Activated CD4-positive, alpha-beta T cell treated with anti-CD3 and anti-CD28 coated beads for 1 hour (primary cell): ENCODE measurements around the gene LRRC74B.
"Not testable (repeated sequence)": the region's sequence is repeated elsewhere in the genome, so short reads cannot be mapped to it uniquely, and the experiment has no call there.

Experiments
- DNase-seq: peaks from one replicate; pipeline ENCODE4 v3.0.0-alpha.2; 2020

LRRC74B gene

DNA sequence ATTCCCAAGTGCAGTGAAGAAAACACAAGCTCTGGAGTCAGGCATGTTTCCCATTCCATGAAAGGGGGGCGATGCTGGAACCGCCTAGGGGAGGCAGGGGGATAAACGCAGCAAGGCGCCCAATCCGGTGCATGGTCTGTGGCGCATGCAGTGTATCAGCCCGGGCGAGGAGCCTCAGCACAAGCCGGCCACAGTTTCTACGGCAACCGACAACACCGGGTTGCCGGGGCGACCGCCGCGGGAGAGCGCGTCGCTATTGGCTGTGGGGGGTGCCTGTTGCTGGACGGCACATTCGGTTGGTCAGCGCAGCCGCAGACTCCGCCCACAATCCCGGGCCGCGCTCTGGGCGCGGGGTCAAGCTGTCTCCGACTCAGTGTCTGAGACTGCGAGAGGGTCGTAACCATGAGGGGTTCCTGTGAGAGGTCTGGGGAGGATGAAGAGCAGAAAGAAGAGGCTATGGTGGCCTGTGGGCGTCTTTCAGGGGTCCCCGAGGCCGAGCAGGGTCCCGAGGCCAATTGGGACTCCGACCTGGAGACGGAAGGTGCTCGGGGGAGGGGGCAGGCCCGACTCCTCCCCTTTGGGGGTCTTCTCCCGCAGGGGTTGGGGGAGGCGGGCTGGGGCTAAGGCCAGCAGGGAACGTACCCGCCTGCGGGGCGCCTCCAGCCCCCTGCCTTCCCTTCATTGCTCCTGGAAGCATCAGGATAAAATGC lies at the start of gene LRRC74B:
Gene LRRC74B, plus strand, starts transcription at position 362 of the 710 bp plus-strand sequence. Its CDS starts 41 bp downstream, at position 403.
- peak; percentile 50 for DNase-seq

- no peak for DNase-seq
These were observed 49.7 kb upstream of the LRRC74B start for GRCh38 chr22:20996031-20996410.

DNA sequence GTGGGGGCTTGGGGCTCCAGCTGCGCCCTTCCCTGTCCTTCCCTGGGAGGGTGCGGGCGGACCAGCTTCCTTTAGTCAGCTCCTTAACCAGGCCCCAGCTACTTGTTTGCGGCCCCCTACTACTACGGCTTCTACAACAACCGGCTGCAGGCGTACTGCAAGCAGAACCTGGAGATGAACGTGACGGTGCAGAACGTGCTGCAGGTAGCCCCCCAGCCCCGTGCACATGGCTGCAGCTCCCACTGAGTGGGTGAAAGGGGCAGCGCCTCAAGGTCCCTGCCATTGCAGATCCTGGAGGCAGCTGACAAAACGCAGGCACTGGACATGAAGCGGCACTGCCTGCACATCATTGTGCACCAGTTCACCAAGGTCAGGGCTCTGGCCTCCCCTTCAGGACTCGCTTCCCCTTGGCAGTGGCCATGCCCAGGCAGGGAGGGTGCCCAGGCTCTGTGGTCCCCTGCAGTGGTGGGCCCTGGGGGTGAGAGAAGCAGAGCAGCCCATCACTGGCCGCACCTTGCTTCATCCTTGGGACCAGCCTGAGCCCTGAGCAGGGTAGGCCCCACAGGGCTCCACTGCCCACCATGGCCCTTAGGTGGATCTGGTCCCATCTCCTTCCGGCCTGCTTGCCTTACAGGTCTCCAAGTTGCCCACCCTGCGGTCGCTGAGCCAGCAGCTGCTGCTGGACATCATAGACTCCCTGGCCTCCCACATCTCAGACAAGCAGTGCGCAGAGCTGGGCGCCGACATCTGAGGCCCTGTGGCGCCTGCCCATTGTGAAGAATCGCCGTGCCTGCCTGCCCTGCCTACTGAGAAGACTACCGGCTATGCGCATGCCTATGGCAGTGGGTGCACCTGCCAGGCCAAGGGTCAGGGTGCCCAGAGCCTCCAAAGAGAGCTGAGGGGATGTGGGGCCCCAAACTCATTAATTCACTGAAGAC lies 48.9 kb upstream of the LRRC74B start:
- no peak for DNase-seq

DNA sequence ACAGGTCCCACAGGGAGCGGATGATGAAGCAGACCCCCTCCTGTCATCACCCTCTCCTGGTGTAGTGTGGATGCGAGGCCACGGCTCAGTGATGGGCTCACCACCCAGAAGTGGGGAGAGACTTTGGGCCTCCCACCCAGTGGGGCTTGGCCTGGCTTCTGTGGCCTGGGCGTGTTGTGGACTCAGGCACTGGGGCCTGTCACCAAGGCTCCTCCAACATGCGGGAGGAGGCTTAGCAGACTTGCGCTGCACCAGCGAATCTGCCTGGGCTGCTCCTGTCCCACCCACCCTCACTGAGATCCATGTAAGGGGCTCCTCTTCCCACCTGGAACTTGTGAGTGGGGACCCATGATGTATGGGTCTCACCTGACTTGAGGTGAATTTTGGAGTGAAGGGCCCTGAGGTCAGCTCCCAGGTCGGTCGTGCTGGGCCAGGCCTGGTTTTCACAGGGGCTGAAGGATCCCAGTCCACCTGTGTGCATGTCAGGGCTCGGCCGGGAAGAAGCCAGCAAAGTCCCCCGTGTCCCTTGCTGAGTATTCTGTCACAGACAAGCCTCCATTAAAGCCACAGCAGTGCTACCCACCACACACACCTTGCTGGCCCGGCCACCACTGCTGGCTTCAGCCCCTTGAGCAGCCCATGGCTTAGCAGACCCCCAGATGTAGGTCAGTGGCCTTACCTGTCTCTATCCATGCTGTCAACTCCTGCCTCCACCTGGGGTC lies 48.0 kb upstream of the LRRC74B start:
- no peak for DNase-seq

DNA sequence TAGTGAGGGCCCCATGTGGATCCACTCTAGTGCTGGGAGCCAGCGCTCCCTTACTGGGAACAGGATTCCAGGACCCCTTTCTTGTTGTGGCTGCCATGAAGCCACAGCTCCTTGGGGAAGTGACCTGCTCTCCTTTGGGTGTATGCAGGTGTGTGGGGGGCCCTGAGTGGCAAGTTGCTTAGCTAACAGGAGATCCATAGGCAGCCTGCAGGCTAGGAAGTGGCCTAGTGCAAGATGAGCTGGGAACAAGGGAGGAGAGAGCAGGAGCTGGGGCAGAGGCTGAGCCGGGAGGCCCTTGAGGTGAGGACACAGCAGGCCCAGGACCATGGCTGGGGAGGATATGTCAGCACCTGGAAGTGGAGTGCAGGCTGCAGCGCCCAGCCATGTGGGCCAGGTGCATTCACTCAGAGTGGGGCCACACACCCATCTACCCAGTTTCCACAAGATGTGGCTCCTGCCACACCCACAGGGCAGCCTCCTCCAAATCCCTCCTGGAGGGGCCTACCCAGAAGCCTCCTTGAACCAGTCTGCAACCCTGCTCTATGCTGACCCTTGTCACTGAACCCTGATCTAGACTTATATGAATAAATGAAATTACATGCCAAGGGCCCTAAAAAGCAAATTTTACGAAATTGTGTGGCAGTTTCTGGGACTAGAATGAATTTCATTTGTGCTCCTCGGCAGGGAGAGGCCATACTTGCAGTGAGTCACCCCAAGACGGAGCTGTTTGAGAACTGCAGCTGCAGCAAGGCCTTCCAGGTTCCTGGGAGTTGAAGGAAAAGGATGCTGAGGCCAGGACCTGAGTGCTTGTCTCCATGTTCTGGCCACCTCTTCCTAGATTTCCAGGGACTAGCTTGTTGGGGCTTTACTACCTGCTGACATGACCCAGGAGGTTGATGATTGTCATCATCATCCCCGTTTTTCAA lies 47.1 kb upstream of the LRRC74B start:
- DNase-seq = no peak

GRCh38 chr22:20999350-21000206 lies 46.2 kb upstream of the LRRC74B start:
- DNase-seq = no peak

GRCh38 chr22:21000207-21000986 lies 45.3 kb upstream of the LRRC74B start:
- DNase-seq = no peak

GRCh38 chr22:21000987-21001600 lies 44.7 kb upstream of the LRRC74B start:
- no peak for DNase-seq

GRCh38 chr22:21001601-21002325 lies 44.0 kb upstream of the LRRC74B start, which contains the start of gene THAP7:
Gene THAP7 (minus strand): TSS chr22:21002118. CDS start chr22:21001911, 207 bp downstream.
- peak; percentile 96 for DNase-seq

GRCh38 chr22:21003782-21004181 lies 42.0 kb upstream of the LRRC74B start:
- no peak for DNase-seq

- not testable (repeated sequence) for DNase-seq
These were observed 36.5 kb upstream of the LRRC74B start for GRCh38 chr22:21009208-21009607.

DNA sequence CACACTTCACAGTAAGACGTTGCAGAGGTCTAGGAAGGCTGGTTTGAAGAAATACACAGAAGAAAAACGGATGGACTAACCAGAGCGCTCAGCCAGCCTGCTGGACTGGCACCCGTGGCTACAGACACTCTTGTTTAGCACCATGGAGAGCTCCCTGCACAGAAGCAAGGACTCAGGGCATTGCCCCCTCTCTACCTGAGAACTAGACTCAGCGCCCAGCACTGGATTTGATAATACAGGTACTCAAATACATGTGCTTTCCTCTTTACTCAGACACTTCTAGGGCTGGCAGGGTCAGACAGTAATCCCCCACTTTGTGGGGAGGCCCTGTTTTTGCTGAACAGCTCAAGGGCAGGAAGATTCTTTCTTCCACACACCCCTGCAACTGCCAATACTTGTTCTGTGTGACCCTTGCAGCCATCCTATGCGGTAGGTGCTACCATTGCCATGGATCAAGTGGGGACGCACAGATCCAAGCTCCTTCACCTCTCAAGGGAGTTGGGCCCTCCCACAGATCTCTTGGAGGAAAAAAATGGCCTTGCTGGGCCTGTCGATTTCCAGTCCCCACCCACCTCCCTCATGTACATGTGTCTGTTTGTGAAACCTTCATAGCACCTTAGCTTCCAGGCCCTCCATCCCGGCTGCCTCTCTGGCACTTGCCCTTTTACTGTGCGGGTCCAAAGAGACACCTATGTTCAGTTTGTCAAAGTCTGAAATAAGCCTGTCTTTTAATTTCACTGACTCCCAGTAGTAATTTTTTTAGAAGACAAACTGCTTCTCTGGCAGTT lies 35.9 kb upstream of the LRRC74B start:
- no peak for DNase-seq

GRCh38 chr22:21010426-21011113 lies 35.2 kb upstream of the LRRC74B start:
- DNase-seq = no peak

DNA sequence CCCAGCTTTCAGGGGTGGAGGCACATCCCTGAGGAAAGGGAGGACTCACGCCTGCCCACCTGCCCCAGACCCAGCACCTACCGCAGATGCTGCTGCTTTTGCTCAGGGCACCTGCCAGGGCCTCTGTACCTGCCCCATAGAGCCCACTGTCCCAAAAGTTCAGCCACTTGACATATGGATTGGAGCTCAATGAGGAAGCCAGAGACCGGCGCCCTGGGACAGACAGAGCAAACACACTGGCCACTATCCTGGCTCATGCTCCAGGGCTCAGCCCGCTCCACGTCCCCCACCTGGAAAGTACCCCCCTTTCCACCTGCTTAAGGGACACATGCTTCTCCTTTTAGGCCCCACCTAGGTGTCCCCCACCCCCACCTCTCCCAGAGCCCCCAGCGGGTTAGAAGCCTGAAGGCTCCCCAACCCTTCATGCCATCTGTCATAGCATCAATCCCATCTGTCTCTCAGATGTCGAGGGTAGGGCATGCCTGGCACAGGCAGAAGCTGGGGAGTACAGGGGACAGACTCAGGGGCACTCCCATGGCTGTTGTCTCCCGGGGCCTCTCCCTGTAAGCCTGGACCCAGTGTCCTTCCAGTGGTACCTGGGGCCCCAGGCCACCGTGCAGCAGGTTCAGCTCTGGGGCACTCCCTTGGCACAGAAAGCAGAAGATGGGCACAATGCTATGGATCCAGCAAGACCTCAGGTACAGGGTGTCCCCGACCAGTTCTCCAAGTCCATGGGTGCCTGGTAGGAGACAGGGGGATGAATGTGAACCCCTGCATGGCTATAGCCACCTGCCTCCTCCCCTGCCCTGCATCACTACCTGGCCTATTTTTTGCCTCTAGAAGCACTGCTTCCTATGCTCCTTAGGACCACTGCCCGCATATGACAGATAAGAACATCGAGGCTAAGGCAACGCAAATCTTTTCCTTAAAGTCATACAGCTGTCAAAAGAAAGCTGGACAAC lies 33.0 kb upstream of the LRRC74B start:
- no peak for DNase-seq

GRCh38 chr22:21013657-21014201 lies 32.0 kb upstream of the LRRC74B start:
- DNase-seq = no peak

GRCh38 chr22:21014202-21014725 lies 31.5 kb upstream of the LRRC74B start:
- DNase-seq = peak; percentile 66
